DND-41 (cell line): Measurements from ENCODE around the gene CCDC93.

Experiments used
- EZH2 ChIP-seq: IDR thresholded peaks from 3 replicates; pipeline ENCODE4 v1.6.1; 2012; ENCODE audit warnings: borderline replicate concordance, low read depth, mild to moderate bottlenecking, moderate library complexity, low read length, inconsistent platforms; ENCODE audit not compliant: severe bottlenecking
- TF ChIP-seq, protein P1 (sequence below): IDR thresholded peaks from 2 replicates; pipeline ENCODE4 v1.5.1; 2012; ENCODE audit warnings: borderline replicate concordance, low read length, moderate library complexity, mild to moderate bottlenecking; ENCODE audit not compliant: poor library complexity, severe bottlenecking; ENCODE audit errors: extremely low read depth

DNA sequence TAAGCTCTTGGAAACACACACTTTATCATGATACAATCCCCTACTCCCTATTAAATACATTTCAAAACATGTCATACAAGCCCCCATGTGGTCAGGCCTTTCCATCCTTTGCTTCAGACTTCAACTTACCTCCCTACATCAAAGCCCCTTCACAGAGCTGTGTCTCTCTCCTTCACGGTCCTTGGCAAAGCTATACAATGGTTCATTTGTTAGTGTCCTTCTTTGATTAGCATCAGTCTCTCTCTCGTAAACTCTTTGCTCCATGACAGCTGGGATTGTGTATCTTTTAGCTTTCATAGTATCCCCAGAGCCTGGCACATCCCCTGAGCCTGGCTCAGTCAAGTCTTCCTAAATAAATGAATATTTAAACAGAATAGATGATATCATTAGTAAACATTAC, 48.8 kb upstream of the CCDC93 start:
- TF ChIP-seq, protein P1, sequence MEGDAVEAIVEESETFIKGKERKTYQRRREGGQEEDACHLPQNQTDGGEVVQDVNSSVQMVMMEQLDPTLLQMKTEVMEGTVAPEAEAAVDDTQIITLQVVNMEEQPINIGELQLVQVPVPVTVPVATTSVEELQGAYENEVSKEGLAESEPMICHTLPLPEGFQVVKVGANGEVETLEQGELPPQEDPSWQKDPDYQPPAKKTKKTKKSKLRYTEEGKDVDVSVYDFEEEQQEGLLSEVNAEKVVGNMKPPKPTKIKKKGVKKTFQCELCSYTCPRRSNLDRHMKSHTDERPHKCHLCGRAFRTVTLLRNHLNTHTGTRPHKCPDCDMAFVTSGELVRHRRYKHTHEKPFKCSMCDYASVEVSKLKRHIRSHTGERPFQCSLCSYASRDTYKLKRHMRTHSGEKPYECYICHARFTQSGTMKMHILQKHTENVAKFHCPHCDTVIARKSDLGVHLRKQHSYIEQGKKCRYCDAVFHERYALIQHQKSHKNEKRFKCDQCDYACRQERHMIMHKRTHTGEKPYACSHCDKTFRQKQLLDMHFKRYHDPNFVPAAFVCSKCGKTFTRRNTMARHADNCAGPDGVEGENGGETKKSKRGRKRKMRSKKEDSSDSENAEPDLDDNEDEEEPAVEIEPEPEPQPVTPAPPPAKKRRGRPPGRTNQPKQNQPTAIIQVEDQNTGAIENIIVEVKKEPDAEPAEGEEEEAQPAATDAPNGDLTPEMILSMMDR, result no peak
- TF ChIP-seq EZH2, result no peak
